Activated CD8-positive, alpha-beta memory T cell treated with anti-CD3 and anti-CD28 coated beads for 4 hours (primary cell): Measurements from ENCODE around the gene ZNF155.
A peak's percentile ranks its signal among the peaks of the same experiment; 100 is the strongest.

Source experiments
- DNase-seq, 2 donors: peaks; one replicate each; pipeline ENCODE4 v3.0.0-alpha.2; 2020; ENCODE audit warnings: low read depth in 2 of 2

Gene ZNF155

GRCh38 chr19:44003461-44004009 lies 19.5 kb downstream of the ZNF155 start:
- no peak for DNase-seq

DNA sequence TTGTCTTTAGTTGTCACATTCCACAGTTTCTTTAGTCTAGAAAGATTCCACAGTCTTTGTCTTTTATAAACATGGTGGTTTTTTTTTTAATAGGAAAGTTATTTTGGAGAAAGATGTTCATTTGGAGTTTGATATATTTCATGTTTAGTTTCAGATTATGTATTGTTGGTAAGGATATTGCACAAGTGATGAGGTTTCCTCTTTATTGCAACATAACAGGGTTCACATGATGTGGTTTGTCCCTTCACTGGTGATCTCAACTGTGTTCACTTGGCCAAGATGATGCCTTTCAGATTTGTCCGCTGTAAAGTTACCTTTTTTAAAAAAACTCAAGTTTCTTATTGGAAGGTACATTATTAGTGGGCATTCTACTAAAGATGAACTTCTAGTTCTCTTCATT lies 22.0 kb downstream of the ZNF155 start:
- DNase-seq: no peak

- no peak for DNase-seq
Measured at GRCh38 chr19:44007473-44007872, 23.5 kb downstream of the ZNF155 start.

DNA sequence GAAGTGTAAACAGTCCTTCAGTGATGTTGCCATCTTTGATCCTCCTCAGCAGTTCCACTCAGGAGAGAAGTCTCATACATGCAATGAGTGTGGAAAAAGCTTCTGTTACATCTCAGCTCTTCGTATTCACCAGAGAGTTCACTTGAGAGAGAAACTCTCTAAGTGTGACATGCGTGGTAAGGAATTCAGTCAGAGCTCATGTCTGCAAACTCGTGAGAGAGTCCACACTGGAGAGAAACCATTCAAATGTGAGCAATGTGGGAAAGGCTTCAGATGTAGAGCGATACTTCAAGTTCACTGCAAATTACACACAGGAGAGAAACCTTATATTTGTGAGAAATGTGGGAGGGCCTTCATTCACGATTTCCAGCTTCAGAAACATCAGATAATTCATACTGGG lies 26.5 kb downstream of the ZNF155 start:
- DNase-seq: no peak

DNA sequence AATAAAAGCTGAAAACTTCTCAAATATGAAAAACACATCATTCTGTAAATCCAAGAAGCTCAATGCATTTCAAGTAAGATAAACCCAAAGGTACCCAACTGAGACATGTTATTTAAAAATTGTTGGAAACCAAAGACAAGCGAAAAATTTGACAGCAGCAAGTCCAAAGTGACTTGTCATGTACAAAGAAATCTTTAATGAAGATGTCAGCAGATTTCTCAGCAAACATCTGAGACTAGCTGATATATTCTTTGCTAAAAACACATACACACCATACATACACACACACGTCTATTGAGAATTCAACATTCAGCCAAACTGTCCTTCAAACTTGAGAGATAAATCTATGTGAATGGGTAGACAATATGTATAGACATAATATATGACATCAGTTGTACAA lies 35.5 kb downstream of the ZNF155 start:
- DNase-seq: no peak

DNA sequence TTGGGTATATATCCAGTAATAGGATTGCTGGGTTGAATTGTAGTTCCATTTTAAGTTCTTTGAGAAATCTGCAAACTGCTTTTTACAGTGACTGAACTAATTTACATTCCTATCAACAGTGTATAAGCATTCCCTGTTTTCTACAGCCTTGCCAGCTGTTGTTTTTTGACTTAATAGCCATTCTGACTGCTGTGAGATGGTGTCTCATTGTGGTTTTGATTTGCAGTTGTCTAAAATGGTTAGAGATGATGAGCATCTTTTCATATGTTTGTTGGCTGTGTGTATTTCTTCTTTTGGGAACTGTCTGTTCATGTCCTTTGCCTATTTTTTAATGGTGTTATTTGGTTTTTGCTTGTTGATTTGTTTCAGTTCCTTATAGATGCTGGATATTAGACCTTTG lies 37.2 kb downstream of the ZNF155 start:
- no peak for DNase-seq

DNA sequence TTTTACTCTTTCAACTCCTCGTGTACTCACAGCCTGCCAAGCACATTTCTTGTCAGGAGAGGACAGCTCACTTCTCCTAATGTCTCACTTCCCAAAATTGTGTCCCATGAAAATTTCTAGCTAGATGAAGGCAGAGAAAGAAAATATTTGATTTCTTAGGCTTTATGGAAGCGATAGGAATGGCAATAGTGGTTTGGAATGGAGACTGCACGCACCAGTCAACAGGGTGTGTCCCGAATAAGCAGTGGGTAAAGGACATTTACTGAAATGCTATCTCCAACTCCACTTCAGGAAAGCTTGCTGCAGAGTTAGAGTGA lies 40.9 kb downstream of the ZNF155 start:
- DNase-seq: no peak

DNA sequence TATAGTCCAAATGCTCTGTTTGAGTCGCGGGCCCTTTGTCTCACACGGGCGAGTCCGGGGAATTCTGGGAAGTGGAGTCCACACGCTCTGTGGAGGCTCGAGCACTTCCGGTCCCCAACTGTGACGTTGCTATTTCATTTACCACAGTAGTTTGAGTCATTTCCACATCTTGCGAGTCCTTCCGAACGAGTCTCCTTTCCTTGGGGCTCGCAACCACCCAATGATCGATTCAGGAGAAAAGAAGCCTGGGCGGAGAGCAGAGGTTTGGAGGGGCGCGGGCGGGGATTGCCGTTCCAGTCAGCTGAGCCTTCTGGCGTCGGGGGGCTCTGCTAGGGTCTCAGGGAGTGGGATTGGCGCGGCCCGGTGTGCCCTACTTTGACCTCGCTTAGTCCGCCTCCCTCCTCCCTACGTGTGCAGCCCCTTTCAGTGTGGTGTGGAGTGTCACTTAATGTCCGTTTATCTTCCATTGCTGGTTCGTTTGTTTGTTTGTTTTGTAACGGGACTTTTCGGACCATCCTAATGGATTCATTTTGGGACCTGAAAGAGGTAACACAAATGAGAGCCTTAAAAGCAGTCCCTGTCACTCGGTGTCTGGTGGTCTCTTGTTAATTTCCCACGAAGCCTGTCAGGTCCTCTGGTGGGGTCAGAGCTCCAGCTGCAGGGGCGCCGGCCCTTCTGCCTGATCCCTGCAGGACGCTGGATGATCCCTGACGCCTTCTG lies 41.4 kb downstream of the ZNF155 start, which contains the start of gene ZNF222:
TSS of gene ZNF222 (plus strand) at position 163 of the 720 bp plus-strand sequence. CDS start at position 221, 58 bp downstream.
- peak; percentile 65 to 66 for DNase-seq

DNA sequence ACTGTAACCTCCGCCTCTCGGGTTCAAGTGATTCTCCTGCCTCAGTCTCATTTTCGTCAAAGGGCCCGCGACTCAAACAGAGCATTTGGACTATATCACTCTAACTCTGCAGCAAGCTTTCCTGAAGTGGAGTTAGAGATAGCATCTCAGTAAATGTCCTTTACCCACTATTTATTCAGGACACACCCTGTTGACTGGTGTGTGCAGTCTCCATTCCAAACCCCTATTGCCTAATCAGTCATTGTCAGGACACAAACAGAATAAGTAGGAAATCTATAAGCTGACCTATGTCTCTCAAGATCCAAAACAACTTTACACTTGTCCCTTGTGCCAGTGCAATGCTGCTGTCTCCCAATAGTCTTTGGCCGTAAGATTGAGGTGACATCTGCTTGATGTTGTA lies 42.6 kb downstream of the ZNF155 start:
- DNase-seq: no peak

DNA sequence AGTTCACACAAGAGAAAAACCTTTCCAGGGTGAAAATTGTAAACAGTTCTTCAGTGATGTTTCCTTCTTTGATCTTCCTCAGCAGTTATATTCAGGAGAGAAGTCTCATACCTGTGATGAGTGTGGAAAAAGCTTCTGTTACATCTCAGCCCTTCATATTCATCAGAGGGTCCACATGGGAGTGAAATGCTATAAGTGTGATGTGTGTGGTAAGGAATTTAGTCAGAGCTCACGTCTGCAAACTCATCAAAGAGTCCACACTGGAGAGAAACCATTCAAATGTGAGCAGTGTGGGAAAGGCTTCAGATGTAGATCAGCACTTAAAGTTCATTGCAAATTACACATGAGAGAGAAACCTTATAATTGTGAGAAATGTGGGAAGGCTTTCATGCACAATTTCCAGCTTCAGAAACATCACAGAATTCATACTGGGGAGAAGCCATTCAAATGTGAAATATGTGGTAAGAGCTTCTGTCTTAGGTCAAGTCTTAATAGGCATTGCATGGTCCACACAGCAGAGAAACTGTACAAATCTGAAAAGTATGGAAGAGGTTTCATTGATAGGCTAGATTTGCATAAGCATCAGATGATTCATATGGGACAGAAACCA lies 48.1 kb downstream of the ZNF155 start:
- DNase-seq: no peak

DNA sequence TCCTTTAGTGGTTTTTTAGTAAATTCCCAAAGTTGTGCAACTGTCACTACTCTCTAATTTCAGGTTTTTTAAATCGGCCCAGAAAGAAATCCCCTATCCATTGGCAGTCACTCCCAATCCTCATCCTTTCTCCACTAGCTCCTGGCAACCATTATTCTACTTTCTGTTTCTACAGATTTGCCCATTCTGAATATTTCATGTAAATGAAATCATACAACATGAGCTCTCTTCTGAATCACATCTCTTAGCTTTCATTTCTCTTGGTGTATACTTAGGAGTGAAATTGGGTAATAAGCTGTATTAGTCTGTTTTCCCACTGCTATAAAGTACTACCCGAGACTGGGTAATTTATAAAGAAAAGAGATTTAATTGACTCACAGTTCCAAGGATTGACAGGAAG lies 58.2 kb downstream of the ZNF155 start:
- DNase-seq: no peak
